Neural progenitor cell (in vitro differentiated cells): ENCODE measurements around the gene APOE.
"Not testable (repeated sequence)": the region's sequence is repeated elsewhere in the genome, so short reads cannot be mapped to it uniquely, and the experiment has no call there.

Experiments used
- CTCF ChIP-seq: fragments of 200-600 bp; sonication (generic); IDR thresholded peaks from 2 replicates; pipeline ENCODE4 v1.5.1; 2017; ENCODE audit warnings: antibody characterized with exemption, mild to moderate bottlenecking
- EZH2 ChIP-seq: fragments of 200-600 bp; sonication (generic); IDR thresholded peaks from 2 replicates; pipeline ENCODE4 v1.6.1; 2017; ENCODE audit warnings: antibody characterized with exemption, mild to moderate bottlenecking, moderate library complexity

- TF ChIP-seq CTCF, EZH2: not testable (repeated sequence)
These were observed 9.0 kb downstream of the APOE start, which contains the start of gene APOC1 for GRCh38 chr19:44914433-44915206.
